Caco-2 (cell line): ENCODE results near the gene SMYD3. TPM values are rescaled to one million over a fixed set of nuclear protein-coding genes. Genes with fewer than 3 reads are reported as not detected.

Experiments
- BruUV-seq: library from RNA; stranded (reverse); fragments of 400-500 nt; replicated peaks from 2 replicates; lab custom pipeline; 2021; lab: Mats Ljungman, UMichigan
- CTCF ChIA-PET: fragments of 300-600 bp; sonication (Branson Sonifier 250); formaldehyde crosslinking; loops from one replicate; lab custom pipeline; 2022; ENCODE audit warnings: antibody characterized with exemption; lab: Charles Lee
- POLR2A ChIA-PET: fragments of 300-600 bp; sonication (Branson Sonifier 250); formaldehyde crosslinking; loops from one replicate; lab custom pipeline; 2022; ENCODE audit warnings: antibody characterized with exemption; lab: Charles Lee
- DNase-seq, 2 experiments: peaks; one replicate each; pipeline versions ENCODE4 v3.0.0 to v3.0.0-alpha.2; 2020 to 2022
- H3K27me3 ChIP-seq: replicated peaks from 2 replicates; pipeline ENCODE4 v1.6.0; 2011; ENCODE audit warnings: low read length; ENCODE audit not compliant: control insufficient read depth, insufficient read depth
- H3K36me3 ChIP-seq: 2 replicates; pipeline ENCODE4 v1.5.1; 2011; ENCODE audit warnings: low read length; ENCODE audit not compliant: control insufficient read depth, insufficient read depth
- H3K4me1 ChIP-seq: fragments of 250-450 bp; sonication (Bioruptor Pico); 2 replicates; pipeline ENCODE4 v1.5.1; 2020; ENCODE audit warnings: mild to moderate bottlenecking
- H3K4me3 ChIP-seq: 2 replicates; pipeline ENCODE4 v1.5.1; 2011; ENCODE audit warnings: low read depth, mild to moderate bottlenecking, control low read depth, low read length
- H3K9me3 ChIP-seq: fragments of 250-450 bp; sonication (Bioruptor Pico); 2 replicates; pipeline ENCODE4 v1.5.1; 2020; ENCODE audit warnings: mild to moderate bottlenecking, moderate library complexity
- H3K27ac Mint-ChIP-seq: one replicate; pipeline ENCODE4 v1.8.0; 2022; ENCODE audit warnings: mixed read lengths; ENCODE audit not compliant: unreplicated experiment
- H3K27me3 Mint-ChIP-seq: one replicate; pipeline ENCODE4 v1.8.0; 2022; ENCODE audit warnings: mixed read lengths; ENCODE audit not compliant: insufficient read depth, unreplicated experiment
- H3K36me3 Mint-ChIP-seq: one replicate; pipeline ENCODE4 v1.8.0; 2022; ENCODE audit warnings: mild to moderate bottlenecking, mixed read lengths; ENCODE audit not compliant: insufficient read depth, unreplicated experiment
- H3K4me1 Mint-ChIP-seq: one replicate; pipeline ENCODE4 v1.8.0; 2022; ENCODE audit warnings: low read depth, mixed read lengths; ENCODE audit not compliant: unreplicated experiment
- H3K4me3 Mint-ChIP-seq: one replicate; pipeline ENCODE4 v1.8.0; 2022; ENCODE audit warnings: mild to moderate bottlenecking, moderate library complexity, mixed read lengths; ENCODE audit not compliant: unreplicated experiment
- H3K9me3 Mint-ChIP-seq: one replicate; pipeline ENCODE4 v1.8.0; 2022; ENCODE audit warnings: mixed read lengths; ENCODE audit not compliant: unreplicated experiment
- CTCF ChIP-seq, 2 experiments: fragments of 200-600 bp in 1 of 2; IDR thresholded peaks; 1 replicate in 1 of 2; 2 replicates in 1 of 2; pipeline versions ENCODE4 v1.5.1 to v1.8.0; 2011 to 2022; ENCODE audit warnings: antibody characterized with exemption in 1 of 2, control low read depth in 1 of 2, inconsistent platforms in 1 of 2, low read depth in 1 of 2, low read length in 1 of 2, mild to moderate bottlenecking in 1 of 2, moderate library complexity in 1 of 2; ENCODE audit not compliant: insufficient read depth in 1 of 2, severe bottlenecking in 1 of 2, unreplicated experiment in 1 of 2
- intact Hi-C: fragments of 100-400 bp; cut with micrococcal nuclease; formaldehyde crosslinking; loops from one replicate; pipeline ENCODE4 v1.10.0; 2022; ENCODE audit not compliant: unreplicated experiment
- total RNA-seq: library from RNA; stranded (reverse); gene quantifications from 2 replicates; pipeline ENCODE4 v1.2.3, GENCODE V29; 2022

Gene SMYD3
- total RNA-seq, 1 experiment from 2014 or later, result 33.0 TPM

- POLR2A ChIA-PET, result no interaction called here
- Mint-ChIP-seq H3K4me1 (peaks cover 16% of the 10 kb centered on the region), H3K27me3 (no peaks in the 10 kb centered on the region), H3K4me3 (no peak overlapping the region), H3K27ac (no peak overlapping the region), H3K9me3 (no peaks in the 10 kb centered on the region), H3K36me3 (no peaks in the 10 kb centered on the region)
- H3K4me1 ChIP-seq, result no peaks in the 10 kb centered on the region
- CTCF ChIA-PET, result no interaction called here
- intact Hi-C loops, result loop anchor here (10.0 kb wide), 1 partner anchor 344 kb away; no protein-coding TSS in a partner anchor
- no peaks in the 10 kb centered on the region for H3K9me3 ChIP-seq
- no peak overlapping the region for H3K4me3 ChIP-seq
- TF ChIP-seq CTCF (IDR thresholded peaks at IDR 0.05; ENCODE audit: insufficient read depth in 1 of 2, low read depth in 1 of 2, low read length in 1 of 2, severe bottlenecking in 1 of 2, unreplicated experiment in 1 of 2), result no peak
- no peak for DNase-seq
- H3K36me3 ChIP-seq, result no peaks in the 10 kb centered on the region
- no peaks in the 10 kb centered on the region for H3K27me3 ChIP-seq
- BruUV-seq, result no TSS peak
Observed at GRCh38 chr1:246110343-246111219, 396.5 kb downstream of the SMYD3 start.

- no TSS peak for BruUV-seq
- no peak overlapping the region for H3K4me3 Mint-ChIP-seq
- CTCF ChIA-PET, result no interaction called here
Observed at GRCh38 chr1:246108278-246108925, 398.7 kb downstream of the SMYD3 start.

More at GRCh38 chr1:246108278-246108925, 398.7 kb downstream of the SMYD3 start:
- DNase-seq, result no peak
- Histone ChIP-seq H3K4me3 (no peak overlapping the region), H3K9me3 (no peaks in the 10 kb centered on the region), H3K36me3 (no peaks in the 10 kb centered on the region), H3K4me1 (no peaks in the 10 kb centered on the region), H3K27me3 (no peaks in the 10 kb centered on the region)
- POLR2A ChIA-PET, result no interaction called here
- no peaks in the 10 kb centered on the region for H3K27me3 Mint-ChIP-seq
- no peaks in the 10 kb centered on the region for H3K36me3 Mint-ChIP-seq
- no peak overlapping the region for H3K27ac Mint-ChIP-seq
- intact Hi-C loops, result no loop called here
- TF ChIP-seq CTCF (IDR thresholded peaks at IDR 0.05; ENCODE audit: insufficient read depth in 1 of 2, low read depth in 1 of 2, low read length in 1 of 2, severe bottlenecking in 1 of 2, unreplicated experiment in 1 of 2), result no peak
- H3K4me1 Mint-ChIP-seq, result peaks cover 10% of the 10 kb centered on the region
- no peaks in the 10 kb centered on the region for H3K9me3 Mint-ChIP-seq
